ENCODE data around the gene USF3.
"Not testable (repeated sequence)": the region's sequence is repeated elsewhere in the genome, so short reads cannot be mapped to it uniquely, and the experiment has no call there.

The USF3 gene

GRCh38 chr3:113648524-113648923 lies 47.9 kb downstream of the USF3 start:
- no peak for DNase-seq

GRCh38 chr3:113643583-113643982 lies 52.9 kb downstream of the USF3 start:
- DNase-seq: no peak

GRCh38 chr3:113638910-113639309 lies 57.5 kb downstream of the USF3 start:
- DNase-seq: no peak

GRCh38 chr3:113637756-113638155 lies 58.7 kb downstream of the USF3 start:
- no peak for DNase-seq

GRCh38 chr3:113636034-113636433 lies 60.4 kb downstream of the USF3 start:
- DNase-seq: not testable (repeated sequence)

GRCh38 chr3:113634782-113635474 lies 61.5 kb downstream of the USF3 start:
- no peak for DNase-seq

- DNase-seq: no peak
Observed at GRCh38 chr3:113631573-113631972, 64.9 kb downstream of the USF3 start.

GRCh38 chr3:113630956-113631542 lies 65.4 kb downstream of the USF3 start:
- DNase-seq: no peak

- no peak for DNase-seq
Observed at GRCh38 chr3:113629584-113630421, 66.6 kb downstream of the USF3 start.

- DNase-seq: no peak
Observed at GRCh38 chr3:113628788-113629187, 67.7 kb downstream of the USF3 start.

GRCh38 chr3:113628316-113628715 lies 68.1 kb downstream of the USF3 start:
- no peak for DNase-seq

- DNase-seq: peak; percentile 21
Observed at GRCh38 chr3:113626503-113627371, 69.7 kb downstream of the USF3 start.

- no peak for DNase-seq
Observed at GRCh38 chr3:113625834-113626233, 70.6 kb downstream of the USF3 start.

- DNase-seq: no peak
Observed at GRCh38 chr3:113623811-113624210, 72.6 kb downstream of the USF3 start.

GRCh38 chr3:113623324-113623723 lies 73.1 kb downstream of the USF3 start:
- no peak for DNase-seq

- DNase-seq: no peak
Observed at GRCh38 chr3:113620091-113620490, 76.4 kb downstream of the USF3 start.

- no peak for DNase-seq
Observed at GRCh38 chr3:113617726-113618125, 78.7 kb downstream of the USF3 start.

GRCh38 chr3:113615976-113616375 lies 80.5 kb downstream of the USF3 start:
- DNase-seq: no peak

GRCh38 chr3:113614402-113614801 lies 82.0 kb downstream of the USF3 start:
- DNase-seq: no peak

- DNase-seq: no peak
Observed at GRCh38 chr3:113607219-113607596, 89.2 kb downstream of the USF3 start.

- DNase-seq: no peak
Observed at GRCh38 chr3:113606539-113607218, 89.8 kb downstream of the USF3 start.

- DNase-seq: no peak
Observed at GRCh38 chr3:113602836-113603235, 93.6 kb downstream of the USF3 start.

Measured in NCI-H1694 (cell line).